ENCODE data around the gene RDH16.

- TF ChIP-seq, protein P1, sequence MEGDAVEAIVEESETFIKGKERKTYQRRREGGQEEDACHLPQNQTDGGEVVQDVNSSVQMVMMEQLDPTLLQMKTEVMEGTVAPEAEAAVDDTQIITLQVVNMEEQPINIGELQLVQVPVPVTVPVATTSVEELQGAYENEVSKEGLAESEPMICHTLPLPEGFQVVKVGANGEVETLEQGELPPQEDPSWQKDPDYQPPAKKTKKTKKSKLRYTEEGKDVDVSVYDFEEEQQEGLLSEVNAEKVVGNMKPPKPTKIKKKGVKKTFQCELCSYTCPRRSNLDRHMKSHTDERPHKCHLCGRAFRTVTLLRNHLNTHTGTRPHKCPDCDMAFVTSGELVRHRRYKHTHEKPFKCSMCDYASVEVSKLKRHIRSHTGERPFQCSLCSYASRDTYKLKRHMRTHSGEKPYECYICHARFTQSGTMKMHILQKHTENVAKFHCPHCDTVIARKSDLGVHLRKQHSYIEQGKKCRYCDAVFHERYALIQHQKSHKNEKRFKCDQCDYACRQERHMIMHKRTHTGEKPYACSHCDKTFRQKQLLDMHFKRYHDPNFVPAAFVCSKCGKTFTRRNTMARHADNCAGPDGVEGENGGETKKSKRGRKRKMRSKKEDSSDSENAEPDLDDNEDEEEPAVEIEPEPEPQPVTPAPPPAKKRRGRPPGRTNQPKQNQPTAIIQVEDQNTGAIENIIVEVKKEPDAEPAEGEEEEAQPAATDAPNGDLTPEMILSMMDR (IDR thresholded peaks at IDR 0.05): no peak
- TF ChIP-seq POLR2A (IDR thresholded peaks at IDR 0.05): no peak
- TF ChIP-seq POLR2AphosphoS5 (IDR thresholded peaks at IDR 0.05): no peak
- no peak for TF ChIP-seq EP300 (IDR thresholded peaks at IDR 0.05)
Observed at GRCh38 chr12:57000393-57000792, 43.0 kb upstream of the RDH16 start.
